GM10266 (cell line): Measurements from ENCODE around the gene PHYH.
"Not testable (repeated sequence)": the region's sequence is repeated elsewhere in the genome, so short reads cannot be mapped to it uniquely, and the experiment has no call there.

Experiments
- DNase-seq: peaks from one replicate; pipeline ENCODE4 v3.0.0; 2012; ENCODE audit errors: extremely low spot score
- CTCF ChIP-seq: IDR thresholded peaks from 2 replicates; pipeline ENCODE4 v1.5.1; 2012; ENCODE audit warnings: mild to moderate bottlenecking, low read depth; ENCODE audit not compliant: control insufficient read depth, insufficient read depth; ENCODE audit errors: missing control alignments

PHYH gene

DNA sequence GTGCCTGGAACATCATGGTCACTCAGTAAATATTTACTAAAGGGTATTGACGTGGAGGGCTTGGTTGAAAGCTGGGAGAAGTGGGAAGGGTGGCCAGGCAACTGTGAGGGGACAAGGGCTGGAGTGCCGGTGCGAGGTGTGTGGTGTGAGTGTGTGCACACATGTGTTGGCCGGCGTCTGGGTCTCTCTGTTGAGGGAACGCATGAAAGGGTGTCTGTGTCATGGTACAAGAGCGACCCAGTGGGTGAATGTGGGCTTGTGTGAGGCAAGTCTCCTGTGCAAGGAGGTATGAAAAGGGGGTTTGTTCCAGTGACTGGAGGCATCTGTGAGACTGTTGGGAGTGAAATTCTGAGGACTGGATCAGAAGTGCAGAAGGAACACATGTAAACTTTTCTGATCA, 36.3 kb downstream of the PHYH start:
- no peak for DNase-seq
- TF ChIP-seq CTCF: no peak

DNA sequence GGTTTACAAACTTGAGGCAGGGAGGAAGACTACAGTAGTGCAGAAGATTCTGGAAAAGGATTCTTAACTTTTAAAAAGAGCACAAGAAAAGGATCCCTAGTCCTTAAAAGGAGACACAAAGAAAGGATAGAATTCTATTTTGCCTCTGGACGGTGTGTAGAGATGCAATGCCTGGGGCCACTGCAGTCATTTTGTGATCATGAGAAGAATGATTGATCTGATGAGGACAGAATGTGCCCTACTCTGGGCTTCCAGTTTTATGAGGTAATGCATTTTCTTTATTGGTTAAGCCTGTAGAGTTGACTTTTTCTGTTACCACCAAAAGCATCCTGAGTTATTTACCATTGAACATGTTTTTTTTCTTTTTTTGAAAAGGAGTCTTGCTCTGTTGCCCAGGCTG, 37.4 kb downstream of the PHYH start:
- no peak for TF ChIP-seq CTCF
- DNase-seq: no peak

DNA sequence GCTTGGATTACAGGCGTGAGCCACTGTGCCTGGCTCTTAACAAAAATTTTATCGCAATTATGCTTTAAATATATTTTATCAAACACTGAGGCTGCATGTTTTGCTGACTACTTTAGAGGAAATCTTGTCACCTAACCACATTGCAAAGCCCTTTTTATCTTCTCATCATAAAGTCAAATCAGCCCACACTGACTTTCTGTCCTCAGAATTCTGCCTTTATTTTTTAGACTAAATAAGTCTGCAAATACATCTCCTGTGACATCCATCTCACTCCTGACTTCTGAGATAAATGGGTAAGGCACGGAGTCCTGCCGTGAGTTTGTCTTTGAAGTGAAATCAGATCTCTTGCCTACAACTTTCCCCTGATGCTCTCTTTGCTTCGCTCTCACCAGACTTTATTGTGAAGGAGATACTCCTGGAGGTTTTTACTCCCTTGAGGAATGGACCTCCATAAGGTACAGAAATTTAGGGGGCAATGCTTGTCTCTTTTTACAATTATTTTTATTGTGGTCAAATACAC, 42.2 kb downstream of the PHYH start:
- DNase-seq: no peak
- no peak for TF ChIP-seq CTCF

DNA sequence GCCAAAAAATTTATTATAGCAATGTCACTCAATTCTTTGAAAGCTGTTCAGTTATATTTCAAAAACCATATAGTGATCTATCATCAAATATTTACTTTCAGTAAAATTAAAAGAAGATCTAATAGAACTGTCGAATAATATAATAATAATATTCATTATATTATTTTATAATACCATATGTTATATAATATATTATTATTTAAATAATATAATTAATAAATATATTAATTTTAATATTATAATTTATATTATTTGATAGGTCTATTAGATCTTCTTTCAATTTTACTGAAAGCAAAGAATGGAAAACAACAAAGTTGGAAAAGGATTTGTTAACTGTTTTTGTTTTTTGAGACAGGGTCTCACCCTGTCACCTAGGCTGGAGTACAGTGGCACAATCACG, 43.2 kb downstream of the PHYH start:
- no peak for TF ChIP-seq CTCF
- no peak for DNase-seq

DNA sequence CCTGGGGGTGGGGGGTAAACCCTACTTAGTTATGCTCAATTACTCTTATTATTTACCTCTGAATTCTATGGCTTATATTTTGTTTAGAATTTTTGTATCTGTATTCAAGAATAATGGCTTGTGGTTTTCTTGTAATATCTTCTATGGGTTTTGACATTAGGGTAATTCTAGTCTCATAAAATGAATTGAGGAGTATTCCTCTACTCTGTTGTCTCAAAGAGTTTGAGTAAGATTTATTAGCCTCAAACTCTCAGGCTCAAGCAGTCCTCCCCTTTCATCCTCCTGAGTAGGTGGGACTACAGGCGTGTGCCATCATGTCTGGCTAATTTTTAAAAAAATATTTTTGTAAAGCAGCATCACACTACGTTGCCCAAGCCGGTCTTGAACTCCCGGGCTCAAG, 46.1 kb downstream of the PHYH start:
- no peak for TF ChIP-seq CTCF
- no peak for DNase-seq

DNA sequence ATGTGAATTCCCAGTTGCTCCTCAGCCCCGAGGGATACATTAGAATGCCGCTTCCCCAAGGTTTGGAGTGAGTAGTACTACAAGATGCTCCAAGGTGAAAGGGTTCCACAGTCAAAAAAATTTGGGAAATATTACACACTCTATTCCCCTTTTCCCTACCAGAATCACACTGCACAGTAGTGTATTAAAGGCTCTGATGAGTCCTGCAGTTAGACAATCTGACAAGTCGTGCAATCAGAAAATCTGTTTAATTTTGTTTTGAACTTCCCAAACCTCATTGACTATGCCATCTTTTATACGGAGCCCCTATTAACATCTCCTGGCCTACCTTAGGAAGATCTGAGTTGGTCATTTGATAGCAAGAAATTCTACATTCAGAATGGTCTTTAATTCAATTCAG, 52.1 kb downstream of the PHYH start:
- no peak for DNase-seq

DNA sequence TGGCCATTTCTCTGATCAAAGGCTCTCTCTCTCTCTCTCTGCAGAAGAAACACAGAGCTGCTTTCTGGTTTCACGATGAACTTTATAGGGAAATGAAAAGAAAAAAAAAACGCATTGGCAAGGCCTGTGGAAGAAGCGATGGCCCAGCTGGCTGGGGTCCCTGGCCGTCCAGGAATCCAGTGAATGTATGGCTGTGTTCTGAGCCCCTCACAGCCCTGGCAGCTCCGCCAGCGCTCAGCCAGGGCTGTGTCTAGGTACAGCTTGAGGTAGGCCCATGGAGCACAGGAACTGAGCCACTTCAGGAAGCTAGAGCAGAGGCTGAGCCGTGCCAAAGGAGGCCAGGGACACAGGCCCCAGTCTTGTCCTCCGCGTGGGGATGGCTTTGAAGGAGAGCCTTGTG, 52.6 kb downstream of the PHYH start:
- TF ChIP-seq CTCF: no peak
- DNase-seq: no peak

More for the DNA sequence above, 52.1 kb downstream of the PHYH start:
- TF ChIP-seq CTCF: no peak

DNA sequence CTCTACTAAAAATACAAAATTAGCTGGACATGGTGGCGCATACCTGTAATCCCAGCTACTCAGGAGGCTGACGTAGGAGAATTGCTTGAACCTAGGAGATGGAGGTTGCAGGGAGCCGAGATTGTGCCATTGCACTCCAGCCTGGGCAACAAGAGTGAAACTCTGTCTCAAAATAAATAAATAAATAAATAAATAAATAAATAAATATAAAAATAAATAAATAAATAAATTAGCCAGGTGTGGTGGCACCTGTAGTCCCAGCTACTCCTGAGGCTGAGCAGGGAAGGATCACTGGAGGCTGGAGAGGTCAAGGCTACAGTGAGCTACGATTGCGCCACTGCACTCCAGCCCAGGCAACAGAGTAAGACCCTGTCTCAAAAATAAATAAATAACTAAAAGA, 57.6 kb downstream of the PHYH start:
- DNase-seq: not testable (repeated sequence)
